Measurements from ENCODE around the gene VOPP1.
A peak's percentile ranks its signal among the peaks of the same experiment; 100 is the strongest.

The VOPP1 gene

GRCh38 chr7:55526329-55526728 lies 46.0 kb downstream of the VOPP1 start:
- no peak overlapping the region for H3K23ac ChIP-seq (ENCODE audit: low read length in 2 of 2)
- H3K4me3 ChIP-seq (ENCODE audit: insufficient read depth in 1 of 2, low read depth in 1 of 2, low read length in 2 of 2), result no peak overlapping the region
- no peaks in the 10 kb centered on the region for H3K27me3 ChIP-seq (ENCODE audit: control insufficient read depth in 1 of 2, insufficient read depth in 1 of 2, low read length in 2 of 2)
- no peak overlapping the region for H2BK5ac ChIP-seq (ENCODE audit: low read depth, low read length, poor library complexity, severe bottlenecking)
- no peak overlapping the region for H2BK15ac ChIP-seq (ENCODE audit: low read depth, poor library complexity, severe bottlenecking)
- H4K8ac ChIP-seq (ENCODE audit: low read length), result no peak overlapping the region
- WGBS, result 97% methylated on average over 4 of the region's 4 CpGs
- no peak overlapping the region for H3K4ac ChIP-seq (ENCODE audit: low read depth in 1 of 2, low read length in 2 of 2)
- H4K91ac ChIP-seq (ENCODE audit: low read length), result no peak overlapping the region
- H3K27ac ChIP-seq (ENCODE audit: low read length, poor library complexity, severe bottlenecking), result no peak overlapping the region
- H2BK120ac ChIP-seq (ENCODE audit: low read depth, low read length), result no peak overlapping the region
- H3K14ac ChIP-seq (ENCODE audit: low read length in 2 of 2), result no peak overlapping the region
- H3K36me3 ChIP-seq (ENCODE audit: control insufficient read depth in 1 of 2, insufficient read depth in 2 of 2, low read depth in 1 of 2, low read length in 2 of 2), result peaks cover 3% of the 10 kb centered on the region in 2 experiments
- H3K4me1 ChIP-seq (ENCODE audit: control insufficient read depth, insufficient read depth, low read depth, low read length), result peaks cover 23% of the 10 kb centered on the region
- H2BK12ac ChIP-seq (ENCODE audit: low read length in 2 of 2), result no peak overlapping the region
- no peak overlapping the region for H2AK5ac ChIP-seq (ENCODE audit: low read length, severe bottlenecking)
- H3K18ac ChIP-seq (ENCODE audit: low read depth in 1 of 2, low read length in 2 of 2), result no peak overlapping the region
- no peaks in the 10 kb centered on the region for H3K9me3 ChIP-seq (ENCODE audit: control insufficient read depth, low read length)
- no peak overlapping the region for H3K9ac ChIP-seq (ENCODE audit: low read length)
- H3K79me1 ChIP-seq (replicated peaks; ENCODE audit: low read length, poor library complexity, severe bottlenecking), result peaks cover 25% of the 10 kb centered on the region
- DNase-seq, result no peak
- H3K4me2 ChIP-seq (ENCODE audit: low read length, poor library complexity, severe bottlenecking), result no peak overlapping the region
- H2AFZ ChIP-seq (ENCODE audit: low read depth, low read length), result no peak overlapping the region

- Histone ChIP-seq H3K4me3 (ENCODE audit: insufficient read depth in 1 of 2, low read depth in 1 of 2, low read length in 2 of 2) (no peak overlapping the region), H4K91ac (ENCODE audit: low read length) (no peak overlapping the region), H2AK5ac (ENCODE audit: low read length, severe bottlenecking) (no peak overlapping the region), H4K8ac (ENCODE audit: low read length) (no peak overlapping the region), H3K14ac (ENCODE audit: low read length in 2 of 2) (no peak overlapping the region), H3K18ac (ENCODE audit: low read depth in 1 of 2, low read length in 2 of 2) (no peak overlapping the region), H3K27me3 (ENCODE audit: control insufficient read depth in 1 of 2, insufficient read depth in 1 of 2, low read length in 2 of 2) (no peaks in the 10 kb centered on the region), H3K4ac (ENCODE audit: low read depth in 1 of 2, low read length in 2 of 2) (no peak overlapping the region), H2BK5ac (ENCODE audit: low read depth, low read length, poor library complexity, severe bottlenecking) (no peak overlapping the region), H3K4me1 (ENCODE audit: control insufficient read depth, insufficient read depth, low read depth, low read length) (peaks cover 25% of the 10 kb centered on the region), H3K36me3 (ENCODE audit: control insufficient read depth in 1 of 2, insufficient read depth in 2 of 2, low read depth in 1 of 2, low read length in 2 of 2) (peaks cover 8 to 9% of the 10 kb centered on the region in 2 experiments), H2BK15ac (ENCODE audit: low read depth, poor library complexity, severe bottlenecking) (no peak overlapping the region), H3K4me2 (ENCODE audit: low read length, poor library complexity, severe bottlenecking) (no peak overlapping the region), H2BK12ac (ENCODE audit: low read length in 2 of 2) (no peak overlapping the region), H3K79me1 (replicated peaks; ENCODE audit: low read length, poor library complexity, severe bottlenecking) (peaks cover 29% of the 10 kb centered on the region), H2AFZ (ENCODE audit: low read depth, low read length) (no peak overlapping the region), H3K27ac (ENCODE audit: low read length, poor library complexity, severe bottlenecking) (no peak overlapping the region), H2BK120ac (ENCODE audit: low read depth, low read length) (no peak overlapping the region), H3K9me3 (ENCODE audit: control insufficient read depth, low read length) (no peaks in the 10 kb centered on the region), H3K23ac (ENCODE audit: low read length in 2 of 2) (no peak overlapping the region), H3K9ac (ENCODE audit: low read length) (no peak overlapping the region)
- WGBS, result 95% methylated on average over 20 of the region's 21 CpGs
- DNase-seq, result no peak
Measured at GRCh38 chr7:55524558-55525310, 47.6 kb downstream of the VOPP1 start.

- H3K9me3 ChIP-seq (ENCODE audit: control insufficient read depth, low read length), result no peaks in the 10 kb centered on the region
Measured at GRCh38 chr7:55523366-55523765, 48.9 kb downstream of the VOPP1 start.

GRCh38 chr7:55521917-55522902 lies 50.1 kb downstream of the VOPP1 start:
- H2BK5ac ChIP-seq (ENCODE audit: low read depth, low read length, poor library complexity, severe bottlenecking), result no peak overlapping the region
- H4K8ac ChIP-seq (ENCODE audit: low read length), result no peak overlapping the region
- H3K9me3 ChIP-seq (ENCODE audit: control insufficient read depth, low read length), result no peaks in the 10 kb centered on the region
- no peak overlapping the region for H4K91ac ChIP-seq (ENCODE audit: low read length)
- H3K4ac ChIP-seq (ENCODE audit: low read depth in 1 of 2, low read length in 2 of 2), result no peak overlapping the region
- H2BK15ac ChIP-seq (ENCODE audit: low read depth, poor library complexity, severe bottlenecking), result no peak overlapping the region
- no peak overlapping the region for H3K14ac ChIP-seq (ENCODE audit: low read length in 2 of 2)
- peaks cover 39% of the 10 kb centered on the region for H3K4me1 ChIP-seq (ENCODE audit: control insufficient read depth, insufficient read depth, low read depth, low read length)
- no peak overlapping the region for H3K4me3 ChIP-seq (ENCODE audit: insufficient read depth in 1 of 2, low read depth in 1 of 2, low read length in 2 of 2)
- WGBS, result 92% methylated on average over 18 of the region's 18 CpGs
- H2BK12ac ChIP-seq (ENCODE audit: low read length in 2 of 2), result no peak overlapping the region
- H2AK5ac ChIP-seq (ENCODE audit: low read length, severe bottlenecking), result no peak overlapping the region
- H3K27ac ChIP-seq (ENCODE audit: low read length, poor library complexity, severe bottlenecking), result no peak overlapping the region
- no peak overlapping the region for H3K9ac ChIP-seq (ENCODE audit: low read length)
- H3K79me1 ChIP-seq (replicated peaks; ENCODE audit: low read length, poor library complexity, severe bottlenecking), result peaks cover 32% of the 10 kb centered on the region
- H3K18ac ChIP-seq (ENCODE audit: low read depth in 1 of 2, low read length in 2 of 2), result peak overlapping the region in 1 of 2 experiments; percentile 21
- no peak overlapping the region for H2AFZ ChIP-seq (ENCODE audit: low read depth, low read length)
- H2BK120ac ChIP-seq (ENCODE audit: low read depth, low read length), result no peak overlapping the region
- no peaks in the 10 kb centered on the region for H3K27me3 ChIP-seq (ENCODE audit: control insufficient read depth in 1 of 2, insufficient read depth in 1 of 2, low read length in 2 of 2)
- peaks cover 19 to 34% of the 10 kb centered on the region in 2 experiments for H3K36me3 ChIP-seq (ENCODE audit: control insufficient read depth in 1 of 2, insufficient read depth in 2 of 2, low read depth in 1 of 2, low read length in 2 of 2)
- no peak overlapping the region for H3K4me2 ChIP-seq (ENCODE audit: low read length, poor library complexity, severe bottlenecking)
- DNase-seq, result no peak
- H3K23ac ChIP-seq (ENCODE audit: low read length in 2 of 2), result no peak overlapping the region

More at GRCh38 chr7:55523366-55523765, 48.9 kb downstream of the VOPP1 start:
- H3K27ac ChIP-seq (ENCODE audit: low read length, poor library complexity, severe bottlenecking), result no peak overlapping the region
- no peak for DNase-seq
- no peak overlapping the region for H2AK5ac ChIP-seq (ENCODE audit: low read length, severe bottlenecking)
- no peak overlapping the region for H2BK12ac ChIP-seq (ENCODE audit: low read length in 2 of 2)
- H3K4me1 ChIP-seq (ENCODE audit: control insufficient read depth, insufficient read depth, low read depth, low read length), result peaks cover 30% of the 10 kb centered on the region
- no peak overlapping the region for H2AFZ ChIP-seq (ENCODE audit: low read depth, low read length)
- no peak overlapping the region for H4K91ac ChIP-seq (ENCODE audit: low read length)
- H4K8ac ChIP-seq (ENCODE audit: low read length), result no peak overlapping the region
- 88% methylated on average over 2 of the region's 2 CpGs for WGBS
- H3K79me1 ChIP-seq (replicated peaks; ENCODE audit: low read length, poor library complexity, severe bottlenecking), result peaks cover 32% of the 10 kb centered on the region
- no peak overlapping the region for H3K18ac ChIP-seq (ENCODE audit: low read depth in 1 of 2, low read length in 2 of 2)
- no peak overlapping the region for H3K23ac ChIP-seq (ENCODE audit: low read length in 2 of 2)
- H2BK120ac ChIP-seq (ENCODE audit: low read depth, low read length), result no peak overlapping the region
- no peak overlapping the region for H2BK5ac ChIP-seq (ENCODE audit: low read depth, low read length, poor library complexity, severe bottlenecking)
- no peaks in the 10 kb centered on the region for H3K27me3 ChIP-seq (ENCODE audit: control insufficient read depth in 1 of 2, insufficient read depth in 1 of 2, low read length in 2 of 2)
- no peak overlapping the region for H3K9ac ChIP-seq (ENCODE audit: low read length)
- H3K14ac ChIP-seq (ENCODE audit: low read length in 2 of 2), result no peak overlapping the region
- no peak overlapping the region for H2BK15ac ChIP-seq (ENCODE audit: low read depth, poor library complexity, severe bottlenecking)
- H3K4me3 ChIP-seq (ENCODE audit: insufficient read depth in 1 of 2, low read depth in 1 of 2, low read length in 2 of 2), result no peak overlapping the region
- H3K4ac ChIP-seq (ENCODE audit: low read depth in 1 of 2, low read length in 2 of 2), result no peak overlapping the region
- H3K4me2 ChIP-seq (ENCODE audit: low read length, poor library complexity, severe bottlenecking), result no peak overlapping the region
- H3K36me3 ChIP-seq (ENCODE audit: control insufficient read depth in 1 of 2, insufficient read depth in 2 of 2, low read depth in 1 of 2, low read length in 2 of 2), result peaks cover 11 to 22% of the 10 kb centered on the region in 2 experiments
